HEK293 (cell line): Measurements from ENCODE around the gene VPS54.

Experiments
- CTCF ChIA-PET: fragments of 350-600 bp; formaldehyde crosslinking; extraction: SDS; loops from one replicate; lab custom pipeline; 2021; ENCODE audit warnings: antibody characterized with exemption; lab: Yijun Ruan, JAX
- POLR2A ChIA-PET: fragments of 300-600 bp; formaldehyde crosslinking; extraction: SDS; loops from one replicate; lab custom pipeline; 2020; ENCODE audit warnings: antibody characterized with exemption, inconsistent platforms; lab: Yijun Ruan, JAX
- H3K27ac ChIP-seq: fragments of 200-500 bp; sonication (Bioruptor generic); 2 replicates; pipeline ENCODE4 v1.5.1; 2014; ENCODE audit warnings: low read depth, low read length, control low read depth, inconsistent platforms; ENCODE audit errors: extremely low read depth
- H3K36me3 ChIP-seq, 2 experiments: fragments of 200-500 bp in 1 of 2; sonication (Bioruptor generic) in 1 of 2; 1 replicate in 1 of 2; 2 replicates in 1 of 2; pipeline ENCODE4 v1.5.1; 2014 to 2017; ENCODE audit warnings: inconsistent platforms in 2 of 2, low read length in 2 of 2; ENCODE audit not compliant: control insufficient read depth in 2 of 2, insufficient read depth in 1 of 2
- H3K4me1 ChIP-seq: fragments of 200-500 bp; sonication (Bioruptor generic); 2 replicates; pipeline ENCODE4 v1.5.1; 2014; ENCODE audit warnings: mild to moderate bottlenecking, low read length, inconsistent platforms; ENCODE audit not compliant: control insufficient read depth, insufficient read depth
- H3K4me3 ChIP-seq: 2 replicates; pipeline ENCODE4 v1.5.1; 2011; ENCODE audit warnings: low read depth, mild to moderate bottlenecking, control low read depth, low read length, moderate library complexity
- H3K9me3 ChIP-seq: fragments of 200-500 bp; sonication (Bioruptor generic); 2 replicates; pipeline ENCODE4 v1.5.1; 2014; ENCODE audit warnings: low read depth, low read length, inconsistent platforms; ENCODE audit not compliant: control insufficient read depth, insufficient read depth
- BCL11A ChIP-seq: fragments of 450-650 bp; formaldehyde crosslinking; IDR thresholded peaks from 2 replicates; pipeline ENCODE4 v1.5.1; 2016; ENCODE audit warnings: low read depth, missing biosample characterization, missing genetic modification characterization
- HOXD13 ChIP-seq: sonication (generic); formaldehyde crosslinking; IDR thresholded peaks from 2 replicates; pipeline ENCODE4 v1.8.0; 2022; ENCODE audit warnings: missing genetic modification reagents, borderline replicate concordance
- ZBTB21 ChIP-seq: fragments of 450-650 bp; formaldehyde crosslinking; IDR thresholded peaks from 2 replicates; pipeline ENCODE4 v1.5.1; 2017; ENCODE audit warnings: missing biosample characterization, missing genetic modification characterization
- ZFP3 ChIP-seq: fragments of 450-650 bp; formaldehyde crosslinking; IDR thresholded peaks from 2 replicates; pipeline ENCODE4 v1.5.1; 2016; ENCODE audit warnings: low read depth, missing biosample characterization, missing genetic modification characterization
- ZIC2 ChIP-seq: fragments of 450-650 bp; formaldehyde crosslinking; IDR thresholded peaks from 2 replicates; pipeline ENCODE4 v1.5.1; 2016; ENCODE audit warnings: missing biosample characterization, missing genetic modification characterization
- ZNF223 ChIP-seq: fragments of 450-650 bp; formaldehyde crosslinking; IDR thresholded peaks from 2 replicates; pipeline ENCODE4 v1.5.1; 2016; ENCODE audit warnings: missing biosample characterization, missing genetic modification characterization
- ZNF24 ChIP-seq: fragments of 450-650 bp; formaldehyde crosslinking; IDR thresholded peaks from 2 replicates; pipeline ENCODE4 v1.5.1; 2016; ENCODE audit warnings: missing biosample characterization, missing genetic modification characterization
- ZNF26 ChIP-seq: fragments of 450-650 bp; formaldehyde crosslinking; IDR thresholded peaks from 2 replicates; pipeline ENCODE4 v1.5.1; 2016; ENCODE audit warnings: missing biosample characterization, missing genetic modification characterization
- ZNF274 ChIP-seq, 2 experiments: fragments of 200-500 bp in 1 of 2; fragments of 450-650 bp in 1 of 2; sonication (Bioruptor generic) in 1 of 2; formaldehyde crosslinking in 1 of 2; IDR thresholded peaks; 2 replicates each; pipeline versions ENCODE4 v1.5.1 to v1.6.1; 2014 to 2016; ENCODE audit warnings: borderline replicate concordance in 1 of 2, inconsistent platforms in 1 of 2, low read length in 1 of 2, missing biosample characterization in 1 of 2, missing genetic modification characterization in 1 of 2
- ZNF354C ChIP-seq: fragments of 450-650 bp; formaldehyde crosslinking; IDR thresholded peaks from 2 replicates; pipeline ENCODE4 v1.5.1; 2016; ENCODE audit warnings: missing biosample characterization, missing genetic modification characterization, low read depth, borderline replicate concordance
- ZNF658 ChIP-seq: fragments of 450-650 bp; formaldehyde crosslinking; IDR thresholded peaks from 2 replicates; pipeline ENCODE4; 2016; ENCODE audit warnings: missing biosample characterization, missing genetic modification characterization
- ZNF670 ChIP-seq: fragments of 450-650 bp; formaldehyde crosslinking; IDR thresholded peaks from 2 replicates; pipeline ENCODE4 v1.5.1; 2016; ENCODE audit warnings: missing biosample characterization, missing genetic modification characterization, low read depth
- ZNF768 ChIP-seq: fragments of 450-650 bp; formaldehyde crosslinking; IDR thresholded peaks from 2 replicates; pipeline ENCODE4 v1.5.1; 2018; ENCODE audit warnings: missing biosample characterization, mild to moderate bottlenecking, missing genetic modification characterization
- ZNF777 ChIP-seq: fragments of 450-650 bp; formaldehyde crosslinking; IDR thresholded peaks from 2 replicates; pipeline ENCODE4 v1.5.1; 2017; ENCODE audit warnings: missing biosample characterization, missing genetic modification characterization, borderline replicate concordance
- ZNF830 ChIP-seq: fragments of 450-650 bp; IDR thresholded peaks from 2 replicates; pipeline ENCODE4 v1.5.0; 2018; ENCODE audit warnings: missing biosample characterization, missing genetic modification characterization, low read depth, mild to moderate bottlenecking, moderate library complexity
- ZNF843 ChIP-seq: fragments of 450-650 bp; formaldehyde crosslinking; IDR thresholded peaks from 2 replicates; pipeline ENCODE4 v1.5.1; 2016; ENCODE audit warnings: missing biosample characterization, missing genetic modification characterization
- TF ChIP-seq, protein P1 (sequence below): fragments of 450-650 bp; formaldehyde crosslinking; IDR thresholded peaks from 2 replicates; pipeline ENCODE4 v1.5.1; 2016; ENCODE audit warnings: missing biosample characterization, missing genetic modification characterization, borderline replicate concordance
- TF ChIP-seq, protein P2 (sequence below): fragments of 450-650 bp; formaldehyde crosslinking; IDR thresholded peaks from 2 replicates; pipeline ENCODE4 v1.5.0; 2017; ENCODE audit warnings: missing biosample characterization, missing genetic modification characterization, borderline replicate concordance
- TF ChIP-seq, protein P3 (sequence below): fragments of 450-650 bp; formaldehyde crosslinking; IDR thresholded peaks from 2 replicates; pipeline ENCODE4 v1.5.1; 2016; ENCODE audit warnings: missing biosample characterization, missing genetic modification characterization
- TF ChIP-seq, protein P4 (sequence below): fragments of 450-650 bp; formaldehyde crosslinking; conservative IDR thresholded peaks from 2 replicates; pipeline ENCODE4 v1.5.1; 2016; ENCODE audit warnings: low read depth, missing biosample characterization, missing genetic modification characterization
- TF ChIP-seq, protein P5 (sequence below): fragments of 450-650 bp; formaldehyde crosslinking; IDR thresholded peaks from 2 replicates; pipeline ENCODE4 v1.5.1; 2016; ENCODE audit warnings: missing biosample characterization, missing genetic modification characterization

The VPS54 gene

DNA sequence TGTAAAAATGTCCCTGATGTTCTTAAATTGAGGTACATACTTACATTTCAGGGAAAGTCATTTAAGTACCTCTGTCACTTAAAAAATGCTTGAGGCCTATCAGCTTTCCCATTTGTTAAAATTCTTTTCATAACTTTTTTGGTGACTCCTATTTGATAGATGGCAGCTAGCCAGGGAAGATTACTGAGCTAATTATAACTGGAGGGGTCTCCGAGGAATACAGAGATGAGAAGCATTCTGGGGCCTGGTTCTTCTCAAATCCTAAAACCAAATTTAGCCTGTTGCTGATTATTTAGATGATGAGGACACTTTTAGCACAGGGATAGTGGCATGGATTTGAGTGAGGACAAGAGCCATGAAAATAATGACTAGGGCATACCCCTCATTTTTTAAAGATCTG lies 172.7 kb downstream of the VPS54 start (continued):
- TF ChIP-seq, protein P1, sequence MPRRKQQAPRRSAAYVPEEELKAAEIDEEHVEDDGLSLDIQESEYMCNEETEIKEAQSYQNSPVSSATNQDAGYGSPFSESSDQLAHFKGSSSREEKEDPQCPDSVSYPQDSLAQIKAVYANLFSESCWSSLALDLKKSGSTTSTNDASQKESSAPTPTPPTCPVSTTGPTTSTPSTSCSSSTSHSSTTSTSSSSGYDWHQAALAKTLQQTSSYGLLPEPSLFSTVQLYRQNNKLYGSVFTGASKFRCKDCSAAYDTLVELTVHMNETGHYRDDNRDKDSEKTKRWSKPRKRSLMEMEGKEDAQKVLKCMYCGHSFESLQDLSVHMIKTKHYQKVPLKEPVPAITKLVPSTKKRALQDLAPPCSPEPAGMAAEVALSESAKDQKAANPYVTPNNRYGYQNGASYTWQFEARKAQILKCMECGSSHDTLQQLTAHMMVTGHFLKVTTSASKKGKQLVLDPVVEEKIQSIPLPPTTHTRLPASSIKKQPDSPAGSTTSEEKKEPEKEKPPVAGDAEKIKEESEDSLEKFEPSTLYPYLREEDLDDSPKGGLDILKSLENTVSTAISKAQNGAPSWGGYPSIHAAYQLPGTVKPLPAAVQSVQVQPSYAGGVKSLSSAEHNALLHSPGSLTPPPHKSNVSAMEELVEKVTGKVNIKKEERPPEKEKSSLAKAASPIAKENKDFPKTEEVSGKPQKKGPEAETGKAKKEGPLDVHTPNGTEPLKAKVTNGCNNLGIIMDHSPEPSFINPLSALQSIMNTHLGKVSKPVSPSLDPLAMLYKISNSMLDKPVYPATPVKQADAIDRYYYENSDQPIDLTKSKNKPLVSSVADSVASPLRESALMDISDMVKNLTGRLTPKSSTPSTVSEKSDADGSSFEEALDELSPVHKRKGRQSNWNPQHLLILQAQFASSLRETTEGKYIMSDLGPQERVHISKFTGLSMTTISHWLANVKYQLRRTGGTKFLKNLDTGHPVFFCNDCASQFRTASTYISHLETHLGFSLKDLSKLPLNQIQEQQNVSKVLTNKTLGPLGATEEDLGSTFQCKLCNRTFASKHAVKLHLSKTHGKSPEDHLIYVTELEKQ = no peak
- TF ChIP-seq, protein P2, sequence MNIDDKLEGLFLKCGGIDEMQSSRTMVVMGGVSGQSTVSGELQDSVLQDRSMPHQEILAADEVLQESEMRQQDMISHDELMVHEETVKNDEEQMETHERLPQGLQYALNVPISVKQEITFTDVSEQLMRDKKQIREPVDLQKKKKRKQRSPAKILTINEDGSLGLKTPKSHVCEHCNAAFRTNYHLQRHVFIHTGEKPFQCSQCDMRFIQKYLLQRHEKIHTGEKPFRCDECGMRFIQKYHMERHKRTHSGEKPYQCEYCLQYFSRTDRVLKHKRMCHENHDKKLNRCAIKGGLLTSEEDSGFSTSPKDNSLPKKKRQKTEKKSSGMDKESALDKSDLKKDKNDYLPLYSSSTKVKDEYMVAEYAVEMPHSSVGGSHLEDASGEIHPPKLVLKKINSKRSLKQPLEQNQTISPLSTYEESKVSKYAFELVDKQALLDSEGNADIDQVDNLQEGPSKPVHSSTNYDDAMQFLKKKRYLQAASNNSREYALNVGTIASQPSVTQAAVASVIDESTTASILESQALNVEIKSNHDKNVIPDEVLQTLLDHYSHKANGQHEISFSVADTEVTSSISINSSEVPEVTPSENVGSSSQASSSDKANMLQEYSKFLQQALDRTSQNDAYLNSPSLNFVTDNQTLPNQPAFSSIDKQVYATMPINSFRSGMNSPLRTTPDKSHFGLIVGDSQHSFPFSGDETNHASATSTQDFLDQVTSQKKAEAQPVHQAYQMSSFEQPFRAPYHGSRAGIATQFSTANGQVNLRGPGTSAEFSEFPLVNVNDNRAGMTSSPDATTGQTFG (tag by site-specific recombination) = no peak
- TF ChIP-seq ZNF658 (tag by site-specific recombination) (no peak), ZNF354C (tag by site-specific recombination) (no peak), ZNF670 (tag by site-specific recombination) (no peak), ZIC2 (tag by site-specific recombination) (no peak), ZBTB21 (no peak), ZNF26 (tag by site-specific recombination) (no peak), ZNF777 (tag by site-specific recombination) (no peak)

- Histone ChIP-seq H3K9me3 (no peaks in the 10 kb centered on the region), H3K36me3 (no peaks in the 10 kb centered on the region), H3K4me1 (peaks cover 18% of the 10 kb centered on the region), H3K27ac (no peak overlapping the region), H3K4me3 (no peak overlapping the region)
- ChIA-PET POLR2A (interaction anchor here (0.7 to 1.1 kb wide), 2 partner anchors 20 to 677 kb away, joined by 3 to 5 read pairs; no protein-coding TSS in a partner anchor), CTCF (interaction anchor here (0.6 to 1.3 kb wide), 4 partner anchors 16 to 246 kb away, joined by 3 to 7 read pairs (median 4); no protein-coding TSS in a partner anchor)
- TF ChIP-seq BCL11A (tag by site-specific recombination) (no peak), HOXD13 (CRISPR knock-in tag) (no peak), ZFP3 (tag by site-specific recombination) (no peak), ZNF830 (tag by site-specific recombination) (no peak), ZNF24 (tag by site-specific recombination) (no peak), ZNF768 (tag by site-specific recombination) (no peak), ZNF223 (tag by site-specific recombination) (no peak), ZNF274 (IDR thresholded peaks at IDR 0.05; ENCODE audit: low read length) (no peak), ZNF274 (tag by site-specific recombination; IDR thresholded peaks at IDR 0.05; ENCODE audit: borderline replicate concordance) (no peak), ZNF843 (tag by site-specific recombination) (no peak)
- TF ChIP-seq, protein P3, sequence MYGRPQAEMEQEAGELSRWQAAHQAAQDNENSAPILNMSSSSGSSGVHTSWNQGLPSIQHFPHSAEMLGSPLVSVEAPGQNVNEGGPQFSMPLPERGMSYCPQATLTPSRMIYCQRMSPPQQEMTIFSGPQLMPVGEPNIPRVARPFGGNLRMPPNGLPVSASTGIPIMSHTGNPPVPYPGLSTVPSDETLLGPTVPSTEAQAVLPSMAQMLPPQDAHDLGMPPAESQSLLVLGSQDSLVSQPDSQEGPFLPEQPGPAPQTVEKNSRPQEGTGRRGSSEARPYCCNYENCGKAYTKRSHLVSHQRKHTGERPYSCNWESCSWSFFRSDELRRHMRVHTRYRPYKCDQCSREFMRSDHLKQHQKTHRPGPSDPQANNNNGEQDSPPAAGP = no peak
- TF ChIP-seq, protein P4, sequence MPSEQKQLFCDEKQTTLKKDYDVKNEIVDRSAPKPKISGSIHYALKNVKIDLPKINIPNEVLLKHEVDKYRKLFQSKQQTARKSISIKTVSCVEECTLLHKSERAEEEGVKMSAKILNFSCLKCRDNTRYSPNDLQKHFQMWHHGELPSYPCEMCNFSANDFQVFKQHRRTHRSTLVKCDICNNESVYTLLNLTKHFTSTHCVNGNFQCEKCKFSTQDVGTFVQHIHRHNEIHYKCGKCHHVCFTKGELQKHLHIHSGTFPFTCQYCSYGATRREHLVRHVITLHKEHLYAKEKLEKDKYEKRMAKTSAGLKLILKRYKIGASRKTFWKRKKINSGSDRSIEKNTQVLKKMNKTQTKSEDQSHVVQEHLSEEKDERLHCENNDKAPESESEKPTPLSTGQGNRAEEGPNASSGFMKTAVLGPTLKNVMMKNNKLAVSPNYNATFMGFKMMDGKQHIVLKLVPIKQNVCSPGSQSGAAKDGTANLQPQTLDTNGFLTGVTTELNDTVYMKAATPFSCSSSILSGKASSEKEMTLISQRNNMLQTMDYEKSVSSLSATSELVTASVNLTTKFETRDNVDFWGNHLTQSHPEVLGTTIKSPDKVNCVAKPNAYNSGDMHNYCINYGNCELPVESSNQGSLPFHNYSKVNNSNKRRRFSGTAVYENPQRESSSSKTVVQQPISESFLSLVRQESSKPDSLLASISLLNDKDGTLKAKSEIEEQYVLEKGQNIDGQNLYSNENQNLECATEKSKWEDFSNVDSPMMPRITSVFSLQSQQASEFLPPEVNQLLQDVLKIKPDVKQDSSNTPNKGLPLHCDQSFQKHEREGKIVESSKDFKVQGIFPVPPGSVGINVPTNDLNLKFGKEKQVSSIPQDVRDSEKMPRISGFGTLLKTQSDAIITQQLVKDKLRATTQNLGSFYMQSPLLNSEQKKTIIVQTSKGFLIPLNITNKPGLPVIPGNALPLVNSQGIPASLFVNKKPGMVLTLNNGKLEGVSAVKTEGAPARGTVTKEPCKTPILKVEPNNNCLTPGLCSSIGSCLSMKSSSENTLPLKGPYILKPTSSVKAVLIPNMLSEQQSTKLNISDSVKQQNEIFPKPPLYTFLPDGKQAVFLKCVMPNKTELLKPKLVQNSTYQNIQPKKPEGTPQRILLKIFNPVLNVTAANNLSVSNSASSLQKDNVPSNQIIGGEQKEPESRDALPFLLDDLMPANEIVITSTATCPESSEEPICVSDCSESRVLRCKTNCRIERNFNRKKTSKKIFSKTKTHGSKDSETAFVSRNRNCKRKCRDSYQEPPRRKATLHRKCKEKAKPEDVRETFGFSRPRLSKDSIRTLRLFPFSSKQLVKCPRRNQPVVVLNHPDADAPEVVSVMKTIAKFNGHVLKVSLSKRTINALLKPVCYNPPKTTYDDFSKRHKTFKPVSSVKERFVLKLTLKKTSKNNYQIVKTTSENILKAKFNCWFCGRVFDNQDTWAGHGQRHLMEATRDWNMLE (tag by site-specific recombination) = no peak
- TF ChIP-seq, protein P5, sequence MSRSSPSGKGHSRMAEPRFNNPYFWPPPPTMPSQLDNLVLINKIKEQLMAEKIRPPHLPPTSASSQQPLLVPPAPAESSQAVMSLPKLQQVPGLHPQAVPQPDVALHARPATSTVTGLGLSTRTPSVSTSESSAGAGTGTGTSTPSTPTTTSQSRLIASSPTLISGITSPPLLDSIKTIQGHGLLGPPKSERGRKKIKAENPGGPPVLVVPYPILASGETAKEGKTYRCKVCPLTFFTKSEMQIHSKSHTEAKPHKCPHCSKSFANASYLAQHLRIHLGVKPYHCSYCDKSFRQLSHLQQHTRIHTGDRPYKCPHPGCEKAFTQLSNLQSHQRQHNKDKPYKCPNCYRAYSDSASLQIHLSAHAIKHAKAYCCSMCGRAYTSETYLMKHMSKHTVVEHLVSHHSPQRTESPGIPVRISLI = no peak
Measured at GRCh38 chr2:63845866-63846265, 173.4 kb downstream of the VPS54 start.
